Prostate gland (tissue), 2 donors: ENCODE data around the gene TMCC1. TPM values are rescaled to one million over a fixed set of nuclear protein-coding genes. Genes with fewer than 3 reads are reported as not detected.

ENCODE experiments used
- DNase-seq: peaks from one replicate; pipeline ENCODE4 v3.0.0-alpha.2; 2019; ENCODE audit warnings: low spot score
- H3K27ac ChIP-seq, 2 donors: fragments of 200-600 bp; sonication (generic); 2 replicates each; pipeline ENCODE4 v1.5.1; 2017 to 2019
- H3K27me3 ChIP-seq: fragments of 200-600 bp; sonication (generic); replicated peaks from 2 replicates; pipeline ENCODE4 v1.5.1; 2019; ENCODE audit not compliant: insufficient read depth
- H3K36me3 ChIP-seq, 2 donors: fragments of 200-600 bp; sonication (generic); 1 replicate in 1 of 2; 2 replicates in 1 of 2; pipeline versions ENCODE4 v1.5.1 to v1.8.1; 2017 to 2019
- H3K4me1 ChIP-seq: fragments of 200-600 bp; sonication (generic); replicated peaks from 2 replicates; pipeline ENCODE4 v1.5.1; 2019
- H3K4me3 ChIP-seq, 2 donors: fragments of 200-600 bp; sonication (generic); 2 replicates each; pipeline ENCODE4 v1.5.1; 2017 to 2019
- H3K9me3 ChIP-seq: fragments of 200-600 bp; sonication (generic); 2 replicates; pipeline ENCODE4 v1.5.1; 2017
- CTCF ChIP-seq, 4 experiments: fragments of 200-600 bp in 2 of 4; fragments of 450-650 bp in 2 of 4; sonication (generic) in 2 of 4; IDR thresholded peaks; 1 replicate in 3 of 4; 2 replicates in 1 of 4; pipeline ENCODE4 v1.5.1; 2016 to 2019; ENCODE audit warnings: antibody characterized with exemption in 4 of 4, mild to moderate bottlenecking in 2 of 4, moderate library complexity in 2 of 4
- POLR2A ChIP-seq: fragments of 450-650 bp; IDR thresholded peaks from one replicate; pipeline ENCODE4 v1.6.1; 2016; ENCODE audit warnings: antibody characterized with exemption, mild to moderate bottlenecking
- POLR2AphosphoS5 ChIP-seq: sonication (generic); formaldehyde crosslinking; IDR thresholded peaks from one replicate; pipeline ENCODE4 v1.6.1; 2017; ENCODE audit warnings: antibody characterized with exemption
- WGBS: methylation state at CpG from one replicate; pipeline ENCODE4 v1.1.5; 2018; 5-methylcytosine and 5-hydroxymethylcytosine counted together
- intact Hi-C: fragments of 100-400 bp; cut with DNase I; formaldehyde crosslinking; loops from one replicate; pipeline ENCODE4 v1.14.2; 2022
- total RNA-seq, 2 donors: library from RNA; depleted of rRNA; stranded (reverse); fragments of >200 nt; gene quantifications; one replicate each; pipeline ENCODE4 v1.1.0, GENCODE V29; 2016

Gene TMCC1
- total RNA-seq, 2 donors from 2014 or later, result 27.6 to 43.9 TPM

- no peak for DNase-seq
- no peak for TF ChIP-seq POLR2AphosphoS5
- TF ChIP-seq POLR2A, result no peak
- no peak for TF ChIP-seq CTCF (IDR thresholded peaks at IDR 0.05)
- Histone ChIP-seq H3K9me3 (no peaks in the 10 kb centered on the region), H3K36me3 (no peaks in the 10 kb centered on the region), H3K4me1 (peaks cover 4% of the 10 kb centered on the region), H3K27me3 (no peaks in the 10 kb centered on the region), H3K4me3 (no peak overlapping the region), H3K27ac (no peak overlapping the region)
- WGBS, result 90% methylated on average over 5 of the region's 5 CpGs
- intact Hi-C loops, result no loop called here
Measured at GRCh38 chr3:129840707-129841360, 52.7 kb downstream of the TMCC1 start.

- Histone ChIP-seq H3K4me3 (no peak overlapping the region), H3K36me3 (no peaks in the 10 kb centered on the region), H3K27ac (no peak overlapping the region), H3K27me3 (no peaks in the 10 kb centered on the region), H3K9me3 (no peaks in the 10 kb centered on the region), H3K4me1 (peaks cover 4% of the 10 kb centered on the region)
- intact Hi-C loops, result no loop called here
- DNase-seq, result no peak
- 84% methylated on average over 6 of the region's 6 CpGs for WGBS
- TF ChIP-seq POLR2A (no peak), POLR2AphosphoS5 (no peak), CTCF (IDR thresholded peaks at IDR 0.05) (no peak)
Measured at GRCh38 chr3:129838086-129838485, 55.4 kb downstream of the TMCC1 start.

GRCh38 chr3:129837065-129837642, 56.4 kb downstream of the TMCC1 start:
- H3K9me3 ChIP-seq, result no peaks in the 10 kb centered on the region
- no peak overlapping the region for H3K4me3 ChIP-seq
- TF ChIP-seq POLR2A (no peak), POLR2AphosphoS5 (no peak), CTCF (IDR thresholded peaks at IDR 0.05) (no peak)
- no peak overlapping the region for H3K27ac ChIP-seq
- H3K27me3 ChIP-seq, result no peaks in the 10 kb centered on the region
- no peaks in the 10 kb centered on the region for H3K36me3 ChIP-seq
- 58% methylated on average over 2 of the region's 2 CpGs for WGBS
- H3K4me1 ChIP-seq, result peaks cover 4% of the 10 kb centered on the region
- intact Hi-C loops, result no loop called here
- no peak for DNase-seq

- Histone ChIP-seq H3K4me1 (peaks cover 4% of the 10 kb centered on the region), H3K36me3 (no peaks in the 10 kb centered on the region), H3K4me3 (no peak overlapping the region), H3K27me3 (no peaks in the 10 kb centered on the region), H3K9me3 (no peaks in the 10 kb centered on the region), H3K27ac (no peak overlapping the region)
- 45% methylated on average over 2 of the region's 2 CpGs for WGBS
- intact Hi-C loops, result no loop called here
- no peak for TF ChIP-seq POLR2AphosphoS5
- TF ChIP-seq POLR2A, result no peak
- no peak for TF ChIP-seq CTCF (IDR thresholded peaks at IDR 0.05)
- no peak for DNase-seq
Measured at GRCh38 chr3:129836381-129837064, 57.0 kb downstream of the TMCC1 start.
